ENCODE data around the gene CKLF.
A peak's percentile ranks its signal among the peaks of the same experiment; 100 is the strongest.
"Not testable (repeated sequence)": the region's sequence is repeated elsewhere in the genome, so short reads cannot be mapped to it uniquely, and the experiment has no call there.

CKLF gene, protein sequence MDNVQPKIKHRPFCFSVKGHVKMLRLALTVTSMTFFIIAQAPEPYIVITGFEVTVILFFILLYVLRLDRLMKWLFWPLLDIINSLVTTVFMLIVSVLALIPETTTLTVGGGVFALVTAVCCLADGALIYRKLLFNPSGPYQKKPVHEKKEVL

DNA sequence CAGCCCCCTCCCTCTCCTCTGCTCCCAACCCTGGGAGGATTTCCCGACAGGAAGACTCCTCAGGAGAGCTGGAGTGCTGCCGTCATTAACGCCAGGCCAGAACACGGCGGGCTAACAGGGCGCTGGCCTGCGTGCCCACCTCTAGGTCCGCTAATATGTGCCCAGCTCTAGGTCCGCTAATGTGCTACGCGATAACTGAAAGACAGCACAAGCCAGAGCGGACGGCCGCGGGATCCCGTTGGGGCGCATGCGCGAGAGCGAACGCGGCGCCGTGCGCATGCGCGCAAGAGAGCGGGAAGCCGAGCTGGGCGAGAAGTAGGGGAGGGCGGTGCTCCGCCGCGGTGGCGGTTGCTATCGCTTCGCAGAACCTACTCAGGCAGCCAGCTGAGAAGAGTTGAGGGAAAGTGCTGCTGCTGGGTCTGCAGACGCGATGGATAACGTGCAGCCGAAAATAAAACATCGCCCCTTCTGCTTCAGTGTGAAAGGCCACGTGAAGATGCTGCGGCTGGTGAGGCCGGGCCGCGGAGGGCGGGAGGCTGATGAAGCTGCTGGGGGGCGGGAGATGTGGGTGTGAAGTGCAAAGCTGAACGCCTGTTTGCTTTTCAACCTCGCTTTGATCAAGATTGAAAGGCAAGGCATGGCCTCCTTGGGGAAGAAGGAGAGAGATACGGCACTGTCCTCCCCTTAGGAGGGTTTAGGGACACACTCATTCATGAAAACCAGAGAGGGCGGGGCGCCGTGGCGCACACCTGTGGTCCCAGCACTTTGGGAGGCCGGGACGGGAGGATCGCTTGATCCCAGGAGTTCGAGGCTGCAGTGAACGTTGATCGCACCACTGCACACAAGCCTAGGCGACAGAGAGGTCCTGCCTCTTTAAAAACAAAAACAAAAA, at the start of gene CKLF:
CKLF (plus strand) TSS at position 291 of the 892 bp plus-strand sequence; CDS start at position 431, 140 bp downstream.
- DNase-seq = peak; percentile 91

DNA sequence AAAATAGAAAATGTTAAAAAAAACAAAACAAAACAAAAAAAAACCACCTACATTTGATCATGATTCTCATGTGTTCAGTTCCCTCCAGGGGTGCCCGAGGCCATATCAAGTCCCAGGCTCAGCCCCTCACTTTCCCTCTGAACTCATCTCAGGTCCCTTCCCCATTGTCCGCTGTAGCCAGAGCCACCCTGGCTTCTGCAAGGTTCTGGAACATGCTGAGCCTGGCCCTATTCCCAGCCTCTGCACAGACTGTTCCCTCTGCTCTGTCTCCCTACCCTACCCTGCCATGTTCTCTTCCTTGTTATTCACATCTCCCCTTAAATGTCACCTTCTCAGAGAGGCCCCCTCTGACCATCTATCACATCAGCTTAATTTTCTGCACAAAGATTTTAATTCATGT, 49.3 kb upstream of the CKLF start:
- DNase-seq = no peak

DNA sequence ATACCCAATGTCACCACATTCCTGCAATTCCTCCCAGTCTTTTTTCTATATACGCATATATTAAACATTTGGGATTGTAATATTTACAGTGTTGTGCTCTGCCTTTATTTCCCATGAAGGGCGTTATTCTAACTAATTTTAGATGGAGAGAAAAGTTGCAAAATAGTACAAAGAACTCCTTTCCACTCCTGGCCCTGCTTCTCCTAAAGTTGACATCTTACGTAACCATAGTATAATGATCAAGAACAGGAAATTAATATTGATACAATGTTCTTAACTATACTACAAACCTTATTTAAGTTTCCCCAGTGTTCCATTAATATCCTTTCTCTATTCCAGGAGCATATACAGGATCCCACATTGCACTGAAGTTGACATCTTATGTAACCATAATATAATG, 48.8 kb upstream of the CKLF start:
- DNase-seq = no peak

DNA sequence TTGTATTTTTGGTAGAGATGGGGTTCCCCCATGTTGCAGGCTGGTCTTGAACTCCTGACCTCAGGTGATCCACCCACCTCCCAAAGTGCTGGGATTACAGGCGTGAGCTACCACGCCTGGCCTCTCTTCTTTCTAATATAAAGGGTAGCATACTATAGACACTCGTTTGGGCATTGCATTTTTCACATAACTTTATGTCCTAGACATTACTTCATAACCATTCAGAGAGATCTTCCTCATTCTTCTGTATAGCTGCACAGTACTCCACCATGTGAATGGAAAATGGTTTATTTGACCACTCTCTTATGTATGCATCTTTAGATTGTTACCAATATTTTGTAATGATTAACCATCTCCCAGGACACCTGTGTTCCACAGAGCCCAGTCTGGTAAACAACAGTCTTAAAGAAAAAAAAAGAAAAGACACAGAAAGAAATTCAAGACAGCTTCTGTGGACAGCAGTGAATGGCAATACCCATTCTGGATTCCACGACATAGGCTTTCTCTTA, 44.6 kb upstream of the CKLF start:
- DNase-seq = no peak

DNA sequence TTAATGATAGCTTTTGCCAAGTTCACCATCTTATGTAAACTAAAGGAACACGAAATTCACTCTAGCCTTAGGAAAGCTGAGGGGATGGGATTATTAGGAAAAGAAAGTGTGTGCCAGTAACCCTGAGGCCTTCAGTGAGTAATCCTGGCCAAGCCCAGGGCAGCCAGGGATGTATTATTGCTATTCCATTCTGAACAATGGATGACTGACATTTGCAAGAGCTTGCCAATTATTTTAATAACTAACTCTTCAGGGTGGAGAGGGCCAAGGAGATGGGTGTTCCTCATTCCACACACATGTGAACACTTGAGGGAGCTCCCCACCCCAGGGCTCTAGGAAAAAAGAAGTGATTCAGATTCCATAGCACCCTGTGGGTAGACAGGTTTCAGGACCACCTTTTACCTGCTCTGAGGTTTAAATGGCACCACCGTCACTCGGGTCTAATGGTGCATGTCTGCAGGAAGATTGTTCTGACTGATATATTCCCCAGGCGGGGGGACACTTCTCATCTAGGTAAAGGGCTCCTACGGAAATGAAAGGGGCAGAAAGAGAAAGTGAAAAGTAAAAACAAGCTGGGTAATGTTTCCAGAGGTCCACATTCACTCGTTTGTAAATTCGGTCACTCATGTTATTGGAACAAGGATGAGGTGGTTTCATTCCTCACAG, 44.0 kb upstream of the CKLF start:
- DNase-seq = no peak

DNA sequence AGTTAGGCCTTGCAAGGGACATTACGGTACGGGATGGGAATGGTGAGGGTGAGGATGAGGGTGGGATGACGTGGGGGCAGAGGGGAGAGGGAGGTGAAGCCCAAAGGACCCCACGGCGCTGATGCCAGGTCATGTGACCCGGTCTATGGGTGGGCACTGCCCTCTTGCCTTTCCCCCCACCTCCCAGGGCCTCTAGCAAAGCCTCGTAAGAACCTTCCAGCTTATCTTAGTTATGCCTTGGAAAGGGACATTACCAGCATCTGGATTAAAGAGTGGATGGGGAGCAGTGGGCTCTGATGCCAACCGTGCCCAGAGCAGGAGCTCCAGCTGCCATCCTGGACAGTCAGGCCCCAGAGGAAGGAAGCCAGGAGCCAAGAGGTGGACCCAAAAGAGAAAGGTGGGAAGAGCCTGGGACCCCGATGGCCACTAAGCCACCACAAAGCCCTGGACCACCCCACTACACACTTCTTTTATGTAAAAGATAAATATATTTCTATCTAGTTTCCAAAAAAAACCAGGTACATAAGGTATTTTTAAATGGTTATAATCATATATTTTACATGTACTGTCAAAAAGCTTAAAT, 43.4 kb upstream of the CKLF start:
- no peak for DNase-seq

DNA sequence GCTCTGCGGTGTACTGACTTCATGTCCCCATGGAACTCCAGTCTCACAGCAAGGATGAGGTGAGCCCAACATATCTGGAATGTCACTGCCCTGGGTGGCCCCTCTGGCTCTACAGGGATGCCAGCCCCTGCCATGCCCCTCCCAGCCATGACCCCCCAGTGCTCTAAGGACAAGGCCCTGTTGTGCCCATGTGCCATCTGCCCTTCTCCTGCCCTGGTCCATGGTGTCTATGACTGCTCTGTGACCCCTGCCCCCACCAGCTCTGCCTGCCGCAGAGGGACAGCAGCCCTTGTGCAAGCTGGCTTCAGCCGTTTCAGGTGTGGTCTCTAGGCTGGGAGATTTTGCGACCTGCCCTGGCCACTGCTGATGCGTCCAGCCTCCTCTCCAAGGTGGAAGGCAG, 42.8 kb upstream of the CKLF start:
- DNase-seq = no peak

DNA sequence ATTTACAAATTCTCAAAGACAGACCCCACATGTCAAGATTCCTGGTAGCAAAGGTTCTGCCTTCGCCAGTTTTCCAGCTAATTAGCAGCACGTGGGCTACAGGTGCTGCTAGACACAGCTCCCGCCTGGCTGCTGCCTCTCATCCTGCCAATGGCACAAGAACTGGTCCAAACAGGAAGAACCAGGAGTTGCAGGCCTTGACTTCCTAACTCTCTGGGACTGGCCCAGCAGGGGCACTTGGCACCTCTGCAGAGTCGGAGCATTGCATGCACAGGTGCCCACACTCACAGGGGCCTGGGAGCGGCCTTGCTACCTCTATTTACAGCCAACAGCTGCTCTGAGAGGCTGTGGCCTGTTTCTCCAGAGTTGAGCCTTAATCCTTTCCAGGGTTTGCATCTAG, 42.1 kb upstream of the CKLF start:
- no peak for DNase-seq

DNA sequence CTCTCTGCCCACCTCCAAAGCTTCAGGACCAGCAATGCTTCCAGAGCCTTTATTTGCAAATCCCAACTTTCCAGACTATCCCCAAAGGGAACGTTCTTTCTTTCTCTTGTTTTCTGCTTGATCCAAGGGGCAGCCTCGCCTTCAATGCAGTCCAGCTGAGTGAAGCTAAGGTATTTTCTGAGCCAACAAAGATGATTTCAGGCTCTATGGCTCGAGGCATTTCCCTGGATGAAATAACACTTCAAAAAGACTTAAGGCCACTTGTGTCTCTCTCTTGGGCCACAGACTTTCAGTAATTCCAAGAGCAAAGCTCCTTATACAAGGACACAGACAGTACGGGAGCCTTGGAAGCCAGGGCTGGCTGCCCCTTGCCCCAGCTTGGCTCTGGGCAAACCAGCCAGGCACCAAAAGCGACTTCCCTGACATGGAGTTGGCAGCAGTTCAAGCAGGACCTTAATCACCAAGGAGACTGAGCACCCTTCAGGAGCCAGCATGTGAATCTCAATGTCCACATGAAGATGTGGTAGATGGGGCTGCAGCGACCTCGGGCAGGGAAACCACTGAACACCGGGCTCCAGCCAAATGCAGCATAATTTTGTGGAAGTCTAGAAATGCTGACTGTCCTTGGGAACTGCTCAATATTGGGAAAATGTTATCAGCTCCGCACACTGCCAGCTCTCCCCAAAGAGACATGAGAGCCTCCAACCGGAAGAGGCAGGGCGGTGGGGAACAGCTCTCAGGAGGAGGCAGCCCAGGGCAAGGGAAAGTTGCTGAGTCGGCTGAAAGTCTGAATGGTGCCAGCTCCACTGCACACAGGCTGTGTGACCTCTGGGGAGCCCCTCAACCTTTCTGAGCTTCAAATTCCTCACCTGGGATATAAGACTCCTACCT, 41.4 kb upstream of the CKLF start:
- no peak for DNase-seq

DNA sequence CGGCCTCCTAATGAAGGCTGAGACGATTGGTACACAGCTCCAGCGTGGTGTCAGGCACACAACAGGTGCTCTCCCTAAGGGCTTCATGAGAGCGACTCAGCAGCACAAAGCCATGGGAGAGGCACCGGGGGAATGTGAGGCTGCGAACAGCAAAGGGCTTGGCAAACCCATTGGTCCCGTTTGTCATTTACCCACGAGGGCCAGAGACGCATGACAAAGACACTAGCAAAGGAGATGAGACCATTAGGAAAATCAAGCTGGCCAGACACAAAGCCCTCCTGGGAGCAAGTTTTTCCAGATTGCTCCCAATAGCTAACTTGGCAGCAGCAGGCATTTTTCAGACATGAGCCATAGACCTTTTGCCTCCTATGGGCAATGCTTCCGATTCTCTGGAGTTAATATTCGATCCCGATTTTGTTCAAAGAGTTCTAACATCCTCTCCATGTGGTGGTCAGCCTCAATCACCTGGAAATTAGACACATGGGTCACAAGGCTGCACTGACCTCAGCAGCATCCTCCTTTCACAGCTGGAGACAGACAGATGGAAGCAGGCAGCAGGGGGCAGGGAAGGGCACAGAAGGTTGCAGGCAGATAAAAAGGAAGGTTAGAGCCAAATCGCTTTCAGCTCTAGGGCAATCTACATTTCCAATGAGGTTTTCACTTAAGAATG, 40.6 kb upstream of the CKLF start:
- DNase-seq = no peak

DNA sequence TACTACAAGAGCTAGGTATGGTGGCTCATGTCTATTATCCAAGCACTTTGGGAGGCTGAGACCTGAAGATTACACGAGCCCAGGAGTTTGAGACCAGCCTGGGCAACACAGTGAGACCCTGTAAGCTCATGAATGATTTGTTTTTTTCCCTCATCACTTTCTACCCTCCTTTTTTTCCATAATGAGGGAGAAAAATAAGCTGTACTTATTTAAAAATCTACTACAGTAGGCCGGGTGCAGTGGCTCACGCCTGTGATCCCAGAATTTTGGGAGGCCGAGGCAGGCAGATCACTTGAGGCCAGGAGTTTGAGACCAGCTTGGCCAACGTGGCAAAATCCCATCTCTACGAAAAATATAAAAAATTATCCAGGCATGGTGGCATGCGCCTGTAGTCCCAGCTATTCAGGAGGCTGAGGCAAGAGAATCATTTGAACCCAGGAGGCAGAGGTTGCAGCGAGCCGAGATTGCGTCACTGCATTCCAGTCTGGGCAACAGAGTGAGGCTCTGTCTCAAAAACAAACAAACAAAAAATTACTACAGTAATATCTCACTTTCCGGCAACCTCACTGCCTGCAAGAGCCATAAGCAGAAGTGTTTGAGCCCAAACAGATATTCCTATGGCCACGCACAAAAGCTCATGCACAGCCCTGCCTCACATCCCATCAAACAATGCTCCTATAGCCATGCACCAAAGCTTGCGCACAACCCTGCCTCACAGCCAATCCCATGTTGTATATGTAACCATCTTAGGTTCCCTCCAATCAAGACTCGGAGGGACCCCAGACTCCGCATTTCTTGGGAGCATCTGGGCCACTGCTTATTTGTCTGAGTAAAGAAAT, 39.9 kb upstream of the CKLF start:
- DNase-seq = no peak

DNA sequence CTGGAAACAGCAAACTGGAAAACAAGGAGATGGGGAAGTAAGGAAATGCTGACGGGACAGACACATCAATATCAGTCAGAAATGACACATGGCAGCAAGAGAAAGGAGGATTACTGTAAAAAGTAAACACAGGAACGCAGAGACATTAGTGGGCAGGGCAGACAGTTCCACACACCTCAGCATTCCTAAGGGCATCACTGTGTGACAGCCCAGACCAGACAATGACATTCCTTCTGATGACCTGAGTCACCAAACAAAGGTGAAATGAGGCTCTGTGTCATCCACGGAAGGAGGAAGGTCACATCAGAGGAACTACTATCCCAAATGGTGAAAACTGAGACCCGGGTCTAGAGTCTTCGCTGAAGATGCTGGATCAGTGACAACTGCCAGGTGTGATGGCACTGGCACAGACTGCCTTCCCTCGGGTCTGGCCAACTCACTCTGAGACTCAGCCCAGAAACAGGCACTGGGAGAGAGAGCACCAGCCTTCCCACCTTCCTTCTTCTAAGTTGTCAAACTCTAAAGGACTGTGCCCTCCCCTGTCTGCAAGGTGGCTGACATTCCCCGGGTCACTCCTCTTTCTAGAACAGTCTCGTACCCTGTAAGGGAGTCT, 39.2 kb upstream of the CKLF start:
- no peak for DNase-seq

DNA sequence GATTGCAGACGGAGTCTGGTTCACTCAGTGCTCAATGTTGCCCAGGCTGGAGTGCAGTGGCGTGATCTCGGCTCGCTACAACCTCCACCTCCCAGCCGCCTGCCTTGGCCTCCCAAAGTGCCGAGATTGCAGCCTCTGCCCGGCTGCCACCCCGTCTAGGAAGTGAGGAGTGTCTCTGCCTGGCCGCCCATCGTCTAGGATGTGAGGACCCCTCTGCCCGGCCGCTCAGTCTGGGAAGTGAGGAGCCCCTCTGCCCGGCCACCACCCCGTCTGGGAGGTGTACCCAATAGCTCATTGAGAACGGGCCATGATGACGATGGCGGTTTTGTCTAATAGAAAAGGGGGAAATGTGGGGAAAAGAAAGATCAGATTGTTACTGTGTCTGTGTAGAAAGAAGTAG, 38.0 kb upstream of the CKLF start:
- DNase-seq = not testable (repeated sequence)

DNA sequence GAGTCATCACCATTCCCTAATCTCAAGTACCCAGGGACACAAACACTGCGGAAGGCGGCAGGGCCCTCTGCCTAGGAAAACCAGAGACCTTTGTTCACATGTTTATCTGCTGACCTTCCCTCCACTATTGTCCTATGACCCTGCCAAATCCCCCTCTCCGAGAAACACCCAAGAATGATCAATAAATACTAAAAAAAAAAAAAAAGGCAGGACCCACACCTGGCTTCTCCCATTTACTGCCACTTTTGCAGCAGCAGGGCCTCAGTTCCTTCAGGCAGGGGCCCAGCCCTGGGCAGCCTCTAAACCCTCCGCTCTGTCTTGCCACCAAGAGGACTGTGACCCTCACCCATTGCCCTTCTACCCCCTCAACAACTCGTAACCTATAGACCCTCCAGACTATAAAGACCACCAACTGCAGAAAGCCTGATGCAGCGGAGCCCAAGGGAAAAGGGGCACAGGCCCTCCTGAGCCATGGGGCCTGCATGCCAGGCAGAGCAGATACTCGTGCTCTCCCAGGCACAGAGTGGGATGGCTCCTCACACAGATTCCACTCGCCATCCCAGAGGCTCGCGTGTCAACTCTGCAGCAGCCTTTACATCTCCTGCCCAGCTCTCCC, 37.3 kb upstream of the CKLF start:
- not testable (repeated sequence) for DNase-seq

DNA sequence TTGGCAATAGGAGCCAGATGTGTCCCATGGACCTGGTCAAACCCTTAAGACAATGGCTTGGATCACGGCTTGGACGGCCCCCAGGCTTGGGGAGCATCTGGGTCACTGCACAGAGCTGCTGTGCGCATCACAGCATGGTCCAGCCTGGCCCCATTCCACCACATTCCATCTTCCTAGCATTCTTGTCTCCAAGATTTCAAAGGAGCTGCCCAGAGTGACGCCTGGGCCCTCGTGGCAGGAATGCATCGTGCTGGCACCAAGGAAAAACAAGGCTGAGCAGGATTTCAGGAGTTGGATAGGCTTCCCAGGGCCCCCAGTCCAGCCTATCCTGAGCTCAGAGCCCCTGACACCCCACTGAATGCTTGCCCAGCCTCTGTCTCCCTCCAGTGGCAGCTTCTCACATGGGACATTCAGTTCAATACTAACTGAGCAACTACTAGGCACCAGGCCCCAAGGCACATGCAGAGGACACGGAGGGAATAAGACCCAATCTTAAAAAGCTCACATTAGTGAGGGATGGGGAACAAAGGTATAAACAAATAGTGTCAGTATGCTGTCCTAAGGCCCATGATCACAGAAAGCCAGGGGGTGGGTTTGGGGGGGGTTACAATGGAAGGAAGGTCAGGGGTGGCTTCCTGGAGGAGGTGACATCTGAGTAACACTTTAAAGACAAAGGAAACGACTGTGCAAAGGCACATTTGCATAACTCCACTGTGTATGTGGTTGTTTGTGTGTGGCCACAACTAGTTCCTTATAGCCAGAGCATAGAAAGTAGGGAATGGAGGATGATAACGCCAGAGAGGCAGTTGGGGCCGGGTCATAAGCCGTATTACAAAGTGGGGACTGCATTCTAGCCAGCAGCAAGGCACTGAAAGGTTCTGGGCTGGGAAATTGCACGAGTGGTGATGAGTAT, 36.5 kb upstream of the CKLF start:
- DNase-seq = peak; percentile 75

DNA sequence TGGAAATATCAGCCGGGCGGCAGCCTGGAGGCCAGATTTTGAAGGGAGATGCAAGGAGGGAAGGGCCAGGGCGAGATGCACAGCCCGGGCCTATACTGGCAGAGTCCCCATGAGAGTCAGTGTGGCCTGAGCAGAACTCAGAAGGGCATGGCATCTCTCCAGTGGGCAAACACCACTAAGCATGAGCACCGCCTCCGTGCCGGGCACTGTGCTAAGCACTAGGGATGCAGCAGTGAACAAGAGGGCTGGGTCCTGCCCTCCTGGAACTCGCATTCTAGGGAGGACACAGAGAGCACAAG, 35.9 kb upstream of the CKLF start:
- DNase-seq = no peak

DNA sequence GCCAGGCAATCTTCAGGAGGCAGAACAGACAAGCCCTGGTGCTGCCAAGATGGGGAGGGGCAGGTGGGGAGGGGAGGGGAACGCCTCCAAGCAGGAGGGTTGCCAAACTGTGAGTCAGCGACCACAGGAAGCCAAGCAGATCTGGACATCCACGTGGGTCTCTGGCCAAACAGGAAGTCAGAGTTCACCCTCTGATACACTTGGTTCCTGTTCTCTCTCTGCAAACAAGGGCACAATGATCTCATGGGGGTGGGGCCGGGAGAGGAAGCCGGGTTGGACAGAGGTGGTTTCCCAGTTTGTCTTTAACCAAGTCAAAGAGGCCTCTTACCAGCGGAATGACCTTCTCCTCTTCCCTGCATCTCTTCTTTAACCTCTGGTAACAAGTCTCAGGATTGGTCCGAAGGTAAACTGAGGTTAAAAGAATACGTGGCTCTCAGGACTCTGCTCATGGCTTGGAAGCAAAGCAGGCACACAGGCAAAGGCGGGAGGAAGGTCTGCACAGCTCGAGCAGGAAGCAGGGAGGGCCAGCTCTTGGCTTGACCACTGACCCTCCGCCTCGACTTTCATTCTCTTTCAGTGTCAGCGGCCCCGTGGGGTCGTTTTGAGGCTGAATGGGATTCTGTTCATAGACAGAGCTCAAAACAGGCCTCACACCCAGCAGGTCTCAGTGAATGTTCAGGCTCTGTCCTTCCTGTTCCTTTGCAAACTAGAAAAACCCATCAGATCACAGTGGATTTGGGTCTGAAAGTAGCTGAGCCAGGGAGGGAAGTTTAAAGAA, 35.4 kb upstream of the CKLF start:
- peak; percentile 99 for DNase-seq

DNA sequence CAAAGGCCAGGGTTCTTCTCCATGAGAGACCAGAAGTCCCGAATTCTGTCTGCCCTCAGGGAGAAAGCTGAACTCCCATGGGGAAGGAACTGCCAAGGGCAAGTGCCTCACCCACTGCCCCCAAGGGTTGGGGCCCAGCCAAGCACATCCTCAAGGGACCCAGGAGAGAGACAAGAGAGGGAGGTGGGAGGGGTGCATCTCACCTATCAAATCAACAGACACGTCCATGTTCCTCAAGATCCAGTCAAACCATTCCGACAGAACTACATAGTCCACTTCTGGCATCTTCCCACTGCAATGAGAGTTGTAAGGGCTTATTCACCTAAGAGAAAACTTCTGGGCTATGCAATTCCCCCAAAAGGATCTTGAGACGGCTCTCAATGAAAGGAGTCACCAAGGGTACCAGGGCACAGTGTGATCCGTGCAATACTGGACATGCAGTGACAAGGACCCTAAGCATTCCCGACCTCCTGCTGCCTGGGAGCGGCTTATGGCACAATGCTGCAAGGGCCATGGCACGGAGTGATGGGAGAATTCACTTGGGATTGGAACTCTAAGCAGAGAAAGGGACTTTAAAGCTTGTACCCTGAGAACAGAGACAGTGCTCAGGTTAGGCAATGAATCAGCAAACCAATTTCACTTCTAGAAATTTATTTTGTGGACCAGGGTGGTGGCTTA, 34.7 kb upstream of the CKLF start:
- no peak for DNase-seq
